DMS153 treated with DMSO at 0.1 percent for 48 hours (cell line): ENCODE measurements around the gene NIPBL.
A peak's percentile ranks its signal among the peaks of the same experiment; 100 is the strongest.
"Not testable (repeated sequence)": the region's sequence is repeated elsewhere in the genome, so short reads cannot be mapped to it uniquely, and the experiment has no call there.

Experiments used
- DNase-seq: peaks from one replicate; lab custom pipeline; 2025; ENCODE audit not compliant: unreplicated experiment; lab: John Stamatoyannopoulos, UW

Gene NIPBL

GRCh38 chr5:36901856-36902255, 25.3 kb downstream of the NIPBL start:
- no peak for DNase-seq

DNA sequence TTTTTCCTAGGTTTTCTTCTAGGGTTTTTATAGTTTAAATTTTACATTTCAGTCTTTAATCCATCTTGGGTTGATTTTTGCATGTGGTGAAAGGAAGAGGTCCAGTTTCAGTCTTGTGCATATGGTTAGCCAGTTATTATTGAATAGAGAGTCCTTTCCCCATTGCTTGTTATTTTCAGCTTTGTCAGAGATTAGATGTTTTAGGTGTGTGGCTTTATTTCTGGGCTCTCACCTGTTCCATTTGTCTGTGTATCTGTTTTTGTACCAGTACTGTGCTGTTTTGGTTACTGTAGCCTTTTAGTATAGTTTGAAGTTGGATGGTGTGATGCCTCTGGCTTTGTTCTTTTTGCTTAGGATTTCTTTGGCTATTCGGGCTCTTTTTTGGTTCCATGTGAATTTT, 25.8 kb downstream of the NIPBL start:
- no peak for DNase-seq

GRCh38 chr5:36904677-36905076, 28.1 kb downstream of the NIPBL start:
- no peak for DNase-seq

GRCh38 chr5:36908544-36909260, 32.1 kb downstream of the NIPBL start:
- DNase-seq = no peak

GRCh38 chr5:36915653-36916052, 39.1 kb downstream of the NIPBL start:
- DNase-seq = no peak

DNA sequence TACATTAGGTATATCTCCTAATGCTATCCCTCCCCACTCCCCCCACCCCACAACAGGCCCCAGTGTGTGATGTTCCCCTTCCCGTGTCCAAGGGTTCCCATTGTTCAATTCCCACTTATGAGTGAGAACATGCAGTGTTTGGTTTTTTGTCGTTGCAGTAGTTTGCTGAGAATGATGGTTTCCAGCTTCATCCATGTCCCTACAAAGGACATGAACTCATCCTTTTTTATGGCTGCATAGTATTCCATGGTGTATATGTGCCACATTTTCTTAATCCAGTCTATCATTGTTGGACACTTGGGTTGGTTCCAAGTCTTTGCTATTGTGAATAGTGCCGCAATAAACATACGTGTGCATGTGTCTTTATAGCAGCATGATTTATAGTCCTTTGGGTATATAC, 40.0 kb downstream of the NIPBL start:
- DNase-seq = not testable (repeated sequence)

DNA sequence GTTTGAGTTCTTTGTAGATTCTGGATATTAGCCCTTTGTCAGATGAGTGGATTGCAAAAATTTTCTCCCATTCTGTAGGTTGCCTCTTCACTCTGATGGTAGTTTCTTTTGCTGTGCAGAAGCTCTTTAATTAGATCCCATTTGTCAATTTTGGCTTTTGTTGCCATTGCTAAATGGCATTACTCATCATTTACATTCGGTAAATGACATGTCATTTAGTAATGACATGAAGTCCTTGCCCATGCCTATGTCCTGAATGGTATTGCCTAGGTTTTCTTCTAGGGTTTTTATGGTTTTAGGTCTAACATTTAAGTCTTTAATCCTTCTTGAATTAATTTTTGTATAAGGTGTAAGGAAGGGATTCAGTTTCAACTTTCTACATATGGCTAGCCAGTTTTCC, 40.8 kb downstream of the NIPBL start:
- not testable (repeated sequence) for DNase-seq

- no peak for DNase-seq
These were observed 42.7 kb downstream of the NIPBL start for GRCh38 chr5:36919238-36919637.

DNA sequence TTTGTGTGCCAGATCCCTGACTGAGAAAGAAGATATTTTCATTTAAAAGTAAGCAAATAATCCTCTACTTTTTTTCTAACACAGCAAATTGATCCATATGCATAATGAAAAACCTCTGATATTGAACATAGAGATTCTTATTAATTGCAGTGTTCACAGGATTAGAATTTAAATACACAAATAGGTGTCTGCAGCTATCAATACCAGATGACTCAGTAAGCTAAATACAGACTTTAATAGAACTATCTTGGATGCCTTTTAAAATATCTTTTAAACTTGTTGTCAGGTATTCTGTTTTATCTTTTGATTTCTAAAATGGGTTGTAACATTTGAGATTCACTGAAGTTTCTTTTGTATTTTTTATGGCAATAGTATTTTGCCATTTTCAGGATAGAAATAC, 43.1 kb downstream of the NIPBL start:
- DNase-seq = no peak

DNA sequence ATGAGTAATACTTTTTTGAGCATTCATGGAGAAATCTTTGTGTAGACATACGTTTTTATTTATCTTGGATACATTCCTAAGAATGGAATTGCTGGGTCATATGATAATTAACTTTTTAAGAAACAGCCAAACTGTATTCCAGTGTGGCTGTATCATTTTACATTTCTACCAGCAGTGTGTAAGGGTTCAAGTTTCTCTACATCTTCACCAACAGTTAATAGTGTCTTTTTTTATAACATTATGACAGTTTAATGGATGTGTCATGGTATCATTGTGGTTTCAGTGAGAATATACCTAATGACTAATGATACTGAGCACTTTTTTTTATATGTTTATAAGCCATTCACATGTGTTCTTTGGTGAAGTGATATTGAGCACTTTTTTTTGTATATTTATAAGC, 52.4 kb downstream of the NIPBL start:
- no peak for DNase-seq

- DNase-seq = no peak
These were observed 52.9 kb downstream of the NIPBL start for GRCh38 chr5:36929438-36929837.

GRCh38 chr5:36932056-36932455, 55.5 kb downstream of the NIPBL start:
- no peak for DNase-seq

DNA sequence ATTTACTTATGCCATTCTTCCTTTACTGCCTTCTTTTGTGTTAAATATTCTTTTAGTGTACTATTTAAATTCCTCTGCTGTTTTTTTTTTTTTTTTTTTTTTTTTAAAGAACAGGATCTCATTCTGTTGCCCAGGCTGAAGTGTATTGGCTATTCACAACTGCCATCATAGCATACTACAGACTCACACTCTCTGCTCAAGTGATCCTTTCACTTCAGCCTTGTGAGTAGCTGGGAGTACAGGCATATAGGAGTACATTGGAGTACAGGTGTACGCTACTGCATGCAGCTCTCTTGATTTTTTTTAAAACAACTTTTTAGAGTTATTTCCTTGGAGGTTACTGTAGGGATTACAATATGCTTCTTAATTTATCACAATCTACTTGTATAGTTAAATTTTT, 56.1 kb downstream of the NIPBL start:
- DNase-seq = no peak

- DNase-seq = no peak
These were observed 58.3 kb downstream of the NIPBL start for GRCh38 chr5:36934740-36935356.

- no peak for DNase-seq
These were observed 59.2 kb downstream of the NIPBL start for GRCh38 chr5:36935805-36936204.

DNA sequence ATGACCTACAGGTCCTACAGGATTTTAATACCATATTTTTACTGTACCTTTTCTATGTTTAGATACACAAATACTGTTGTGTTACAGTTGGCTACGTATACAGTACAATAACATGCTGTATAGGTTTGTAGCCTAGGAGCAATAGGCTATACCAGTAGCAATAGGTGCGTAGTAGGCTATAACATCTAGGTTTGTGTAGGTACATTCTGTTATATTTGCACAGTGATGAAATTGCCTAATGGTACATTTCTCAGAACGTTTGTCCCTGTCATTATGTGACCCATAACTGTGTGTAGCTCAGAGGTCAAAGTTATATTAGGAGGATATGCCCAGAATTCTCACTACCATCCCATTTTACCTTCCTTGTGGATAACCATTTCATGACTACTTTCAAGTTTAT, 59.7 kb downstream of the NIPBL start:
- no peak for DNase-seq

DNA sequence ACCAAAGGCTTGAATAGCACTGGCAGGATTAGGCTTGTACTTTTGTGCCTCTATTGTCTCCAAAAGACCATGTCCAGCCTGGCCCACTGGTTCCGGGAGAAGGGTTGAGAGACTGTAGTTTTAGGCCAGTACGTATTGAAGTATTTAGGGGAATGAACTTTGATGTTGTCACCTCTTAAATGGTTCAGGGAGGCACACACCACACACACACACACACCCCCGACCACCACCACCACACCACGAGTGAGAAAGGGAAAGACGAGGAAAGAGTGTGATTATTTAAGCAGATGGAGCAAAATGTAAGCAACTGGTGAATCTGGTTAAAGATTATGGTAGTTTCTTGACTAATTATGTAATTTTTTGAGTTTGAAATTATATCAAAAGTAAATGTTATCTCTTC, 61.6 kb downstream of the NIPBL start:
- DNase-seq = no peak

GRCh38 chr5:36939969-36940858, 63.6 kb downstream of the NIPBL start:
- no peak for DNase-seq

DNA sequence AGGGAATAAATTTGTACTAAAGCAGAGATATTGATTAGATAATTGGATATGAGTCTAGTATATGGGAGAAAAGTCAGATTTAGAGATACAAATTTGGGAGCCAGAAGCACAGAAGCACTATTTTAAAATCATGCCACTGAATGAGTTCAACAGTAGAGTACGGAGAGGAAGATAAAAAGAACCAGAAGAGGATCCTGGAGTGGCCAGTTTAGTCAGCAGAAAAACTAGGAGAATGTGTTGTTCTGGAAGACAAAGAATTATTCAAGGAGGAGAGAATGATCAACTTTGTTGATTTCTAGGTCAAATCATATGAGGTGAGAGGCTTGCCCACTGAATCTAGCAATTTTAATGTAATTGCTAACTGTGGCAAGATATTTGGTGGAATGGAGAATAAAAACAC, 67.0 kb downstream of the NIPBL start:
- DNase-seq = no peak

DNA sequence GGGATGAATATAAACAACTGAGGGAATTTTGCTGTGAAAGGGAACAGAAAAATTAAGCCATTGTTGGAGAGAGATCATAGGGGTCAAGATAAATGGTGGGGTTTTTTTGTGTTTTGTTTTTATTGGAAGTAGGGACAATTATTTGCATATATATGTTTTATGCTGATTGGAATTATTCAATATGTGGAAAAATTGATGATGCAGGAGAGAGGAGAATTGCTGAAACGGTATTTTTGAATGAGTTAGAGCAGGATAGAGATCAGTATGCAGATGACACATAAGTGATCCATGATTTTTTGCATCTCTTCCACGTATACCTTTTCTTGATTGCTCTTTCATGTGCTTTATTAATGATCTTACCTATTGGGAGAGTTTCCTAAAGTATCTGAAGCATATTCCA, 67.5 kb downstream of the NIPBL start:
- DNase-seq = no peak

DNA sequence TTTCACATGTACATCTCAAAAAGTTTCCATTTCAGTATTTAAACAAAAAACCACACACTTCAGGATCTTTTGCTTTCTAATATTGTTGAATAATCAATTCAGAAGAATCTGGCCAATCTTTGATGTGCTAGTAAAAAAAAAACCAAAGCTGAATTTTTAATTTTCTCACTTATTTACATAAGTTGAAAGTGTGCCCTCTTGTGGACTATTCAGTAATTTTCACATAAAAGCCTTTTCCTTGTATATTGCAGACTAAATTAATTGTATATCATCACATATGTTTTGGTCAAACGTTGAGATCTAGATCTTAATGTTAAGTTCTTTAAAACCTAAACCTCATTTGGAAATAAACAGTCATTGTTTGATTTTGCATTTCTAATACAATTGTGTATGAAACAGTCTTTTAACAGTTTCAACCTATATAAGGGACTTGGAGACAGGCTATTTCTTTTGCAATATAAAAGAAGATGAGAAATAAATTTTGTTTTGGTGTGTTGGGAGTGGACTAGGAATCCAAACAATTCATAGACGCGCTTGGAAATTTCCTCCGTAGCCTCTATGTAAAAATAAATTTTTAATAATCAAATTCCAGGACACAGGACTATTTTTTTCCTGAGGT, 68.1 kb downstream of the NIPBL start:
- peak; percentile 46 for DNase-seq

- no peak for DNase-seq
These were observed 69.1 kb downstream of the NIPBL start for GRCh38 chr5:36945687-36946086.
